GM19467 (cell line): Measurements from ENCODE around the gene DPH1.
A peak's percentile ranks its signal among the peaks of the same experiment; 100 is the strongest.

Source experiments
- ATAC-seq: cut with Tn5 transposase; IDR thresholded peaks from one replicate; pipeline ENCODE4 v1.9.1; 2021; ENCODE audit warnings: mild to moderate bottlenecking, moderate library complexity; ENCODE audit not compliant: unreplicated experiment

The DPH1 gene

DNA sequence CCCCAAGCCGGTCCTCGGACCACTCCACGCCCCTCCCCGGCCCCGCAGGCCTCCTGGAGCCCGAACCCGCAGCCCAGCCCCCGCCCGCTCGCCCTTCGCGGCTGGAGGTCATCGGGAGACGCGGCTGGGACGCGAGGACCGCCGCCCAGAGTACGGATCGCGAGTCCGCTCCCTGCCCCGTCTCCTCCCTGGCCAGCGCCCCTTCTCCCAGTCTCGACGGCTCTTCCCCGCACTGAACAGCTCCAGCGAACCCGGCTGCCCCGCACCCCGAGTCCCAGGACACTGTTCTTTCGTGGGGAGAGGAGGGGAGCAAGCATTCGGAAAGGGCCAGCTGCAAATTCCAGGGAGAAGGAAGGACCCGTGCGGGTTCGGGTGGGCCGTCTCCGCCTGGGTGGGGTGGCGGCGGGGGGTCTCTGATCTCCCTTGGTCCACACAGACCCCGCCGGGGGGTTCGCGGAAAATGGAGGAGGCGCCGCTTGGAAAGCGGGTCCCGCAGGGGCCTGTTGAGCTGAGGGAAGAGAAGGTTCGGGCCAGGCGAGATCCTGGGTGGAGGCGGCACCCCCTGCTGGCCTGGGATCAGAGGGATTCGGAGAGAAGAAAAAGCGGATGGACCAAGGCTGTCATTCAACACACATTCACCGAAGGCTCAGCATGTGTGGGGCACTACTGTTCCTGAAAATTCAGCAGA, 4.2 kb upstream of the DPH1 start:
- ATAC-seq = no peak

DNA sequence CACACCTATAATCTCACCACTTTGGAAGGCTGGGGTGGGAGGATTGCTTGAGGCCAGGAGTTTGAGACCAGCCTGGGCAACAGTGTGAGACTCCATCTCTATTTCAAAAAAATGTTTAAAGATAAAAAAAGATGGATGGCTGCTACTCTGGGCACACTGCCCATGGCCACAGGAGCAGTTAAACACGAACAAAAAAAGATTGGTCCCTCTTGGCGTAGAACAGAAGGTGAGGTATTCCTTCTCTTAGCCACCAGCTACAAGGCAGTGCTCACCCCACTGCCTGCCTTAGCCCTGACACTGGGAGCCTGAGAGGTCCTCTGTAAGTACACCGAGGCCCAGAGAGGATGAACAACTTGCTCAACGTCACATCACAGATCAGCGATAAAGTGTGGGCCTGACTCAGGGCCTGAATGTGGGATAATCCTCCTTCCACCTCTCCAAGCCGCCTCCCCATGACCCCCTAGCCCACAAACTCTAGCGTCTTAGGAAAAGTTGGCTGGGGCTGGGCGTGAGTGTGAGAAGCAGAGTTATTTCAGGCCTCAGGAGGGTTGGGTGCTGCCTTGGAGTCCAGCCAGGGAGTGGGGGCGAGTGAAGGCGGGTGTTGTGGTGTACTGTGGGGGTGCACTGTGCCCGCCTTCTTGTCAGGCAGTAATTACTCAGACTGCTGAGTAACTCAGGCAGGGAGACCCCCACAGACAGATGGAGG, 2.3 kb upstream of the DPH1 start:
- ATAC-seq = no peak

- ATAC-seq = no peak
These were observed 1.7 kb upstream of the DPH1 start for GRCh38 chr17:2028234-2028614.

- ATAC-seq = no peak
These were observed 1.2 kb upstream of the DPH1 start for GRCh38 chr17:2028737-2029136.

DNA sequence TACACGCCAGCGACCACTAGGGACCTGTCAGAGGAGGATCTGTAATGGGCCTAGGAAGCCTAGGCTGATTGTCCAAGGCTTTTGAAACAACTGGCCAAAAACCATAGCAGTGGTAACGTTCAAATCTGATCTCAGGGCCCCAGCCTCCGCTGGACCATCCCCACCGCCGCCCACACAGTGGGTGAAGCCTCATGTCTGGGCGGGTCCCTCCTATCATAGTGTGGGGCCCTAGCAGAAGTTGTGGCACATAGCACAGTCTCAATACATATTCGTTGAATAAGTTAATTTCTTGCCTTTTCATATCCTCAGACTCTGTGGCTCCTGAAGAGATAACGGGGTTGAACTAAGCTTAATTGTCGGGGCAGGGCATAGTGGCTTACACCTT, 818 bp downstream of the DPH1 start:
- ATAC-seq = no peak

GRCh38 chr17:2033153-2033552, 3.2 kb downstream of the DPH1 start:
- ATAC-seq = no peak

GRCh38 chr17:2034157-2034556, 4.2 kb downstream of the DPH1 start:
- ATAC-seq = no peak

DNA sequence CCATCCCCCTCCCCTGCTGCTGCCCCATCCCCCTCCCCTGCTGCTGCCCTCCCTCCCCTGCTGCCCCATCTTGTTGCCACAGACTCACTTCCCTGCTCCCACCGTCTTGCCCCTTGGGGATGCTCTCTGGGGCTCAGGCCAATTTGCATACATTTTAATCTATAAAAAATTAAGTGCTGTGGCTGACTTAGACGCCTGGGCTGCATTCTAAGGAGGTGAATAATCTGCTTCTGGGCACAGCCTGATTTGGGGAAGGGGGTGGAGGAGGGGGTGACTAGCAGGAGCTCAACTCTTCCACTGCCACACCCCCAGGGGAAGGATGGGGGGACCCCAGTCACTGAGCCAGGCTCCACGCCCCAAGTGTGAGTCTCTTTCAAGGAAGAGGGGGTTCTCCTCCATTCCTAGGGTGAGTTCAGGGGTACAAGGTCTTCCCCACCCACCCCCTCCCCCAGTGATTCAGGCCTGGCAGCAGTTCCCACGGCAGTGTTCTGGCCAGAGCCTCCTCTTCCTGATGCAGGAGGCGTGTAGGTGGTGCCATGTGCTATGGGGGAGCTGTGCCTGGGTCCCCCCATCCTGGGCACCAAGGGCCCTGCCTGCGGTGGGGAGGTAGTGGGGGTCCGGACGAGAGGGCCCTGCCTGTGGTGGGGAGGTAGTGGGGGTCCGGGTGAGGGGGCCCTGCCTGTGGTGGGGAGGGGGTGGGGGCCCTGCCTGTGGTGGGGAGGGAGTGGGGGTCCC, 5.0 kb downstream of the DPH1 start:
- ATAC-seq = no peak

DNA sequence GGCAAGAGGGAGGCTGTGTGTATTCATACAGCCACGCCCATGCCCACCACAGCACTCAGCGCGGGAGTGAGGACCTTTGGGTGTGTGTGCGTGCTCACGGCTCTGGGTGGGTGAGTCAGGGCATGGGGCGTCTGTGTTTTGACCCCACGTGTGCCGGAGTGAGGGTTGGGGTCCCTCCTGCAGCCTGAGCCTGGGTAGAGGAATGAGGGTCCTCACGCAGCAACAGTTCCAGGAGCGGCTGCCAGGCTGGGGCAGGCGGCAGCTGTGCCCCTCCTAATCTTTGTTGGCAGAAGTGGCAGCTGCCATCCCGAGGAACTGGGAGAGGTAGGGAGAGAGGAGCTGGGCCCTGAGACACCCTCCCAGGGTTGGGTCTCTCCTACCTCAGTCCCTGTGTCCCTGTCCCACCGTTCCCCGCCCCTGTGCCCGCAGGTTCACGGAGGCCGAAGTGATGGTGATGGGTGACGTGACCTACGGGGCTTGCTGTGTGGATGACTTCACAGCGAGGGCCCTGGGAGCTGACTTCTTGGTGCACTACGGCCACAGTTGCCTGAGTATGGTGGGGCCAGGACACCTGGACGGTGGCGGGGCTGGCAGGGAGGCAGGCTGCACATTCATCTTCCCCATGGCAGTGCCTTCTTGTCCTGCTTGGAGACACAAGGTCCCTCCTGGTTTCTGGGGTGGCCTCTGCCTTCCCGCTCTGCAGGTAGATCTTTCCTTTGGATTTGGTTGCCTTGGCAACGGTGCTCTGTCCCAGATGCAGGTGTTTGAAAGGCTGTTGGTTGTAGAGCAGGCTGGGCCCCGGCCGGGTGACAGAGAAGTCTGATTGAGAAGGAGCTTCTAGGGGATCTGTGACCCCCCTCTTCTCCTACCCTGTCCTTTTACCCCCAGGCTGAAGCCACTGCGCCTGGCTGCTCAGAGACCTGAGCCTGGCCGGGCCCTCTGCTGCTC, 5.9 kb downstream of the DPH1 start:
- ATAC-seq = no peak

GRCh38 chr17:2037155-2037554, 7.2 kb downstream of the DPH1 start:
- no peak for ATAC-seq

DNA sequence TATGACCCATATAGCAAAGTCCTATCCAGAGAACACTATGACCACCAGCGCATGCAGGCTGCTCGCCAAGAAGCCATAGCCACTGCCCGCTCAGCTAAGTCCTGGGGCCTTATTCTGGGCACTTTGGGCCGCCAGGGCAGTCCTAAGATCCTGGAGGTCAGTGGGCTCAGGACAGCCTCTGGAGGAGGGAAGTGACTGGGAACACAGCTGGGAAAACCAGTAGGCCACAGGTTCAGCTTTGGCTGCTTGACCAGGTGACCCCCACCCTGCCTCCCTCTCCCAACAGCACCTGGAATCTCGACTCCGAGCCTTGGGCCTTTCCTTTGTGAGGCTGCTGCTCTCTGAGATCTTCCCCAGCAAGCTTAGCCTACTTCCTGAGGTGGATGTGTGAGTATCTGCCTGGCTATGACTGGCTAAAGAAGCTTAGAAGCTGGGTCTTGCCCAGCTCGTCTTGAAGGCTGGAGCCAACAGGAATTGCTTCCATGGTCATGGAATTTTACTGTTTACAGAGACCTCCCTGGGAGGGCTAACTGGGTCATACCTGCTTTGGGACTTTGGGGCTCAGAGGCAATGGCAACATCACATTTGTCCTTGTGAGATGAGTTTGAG, 10.4 kb downstream of the DPH1 start:
- no peak for ATAC-seq

DNA sequence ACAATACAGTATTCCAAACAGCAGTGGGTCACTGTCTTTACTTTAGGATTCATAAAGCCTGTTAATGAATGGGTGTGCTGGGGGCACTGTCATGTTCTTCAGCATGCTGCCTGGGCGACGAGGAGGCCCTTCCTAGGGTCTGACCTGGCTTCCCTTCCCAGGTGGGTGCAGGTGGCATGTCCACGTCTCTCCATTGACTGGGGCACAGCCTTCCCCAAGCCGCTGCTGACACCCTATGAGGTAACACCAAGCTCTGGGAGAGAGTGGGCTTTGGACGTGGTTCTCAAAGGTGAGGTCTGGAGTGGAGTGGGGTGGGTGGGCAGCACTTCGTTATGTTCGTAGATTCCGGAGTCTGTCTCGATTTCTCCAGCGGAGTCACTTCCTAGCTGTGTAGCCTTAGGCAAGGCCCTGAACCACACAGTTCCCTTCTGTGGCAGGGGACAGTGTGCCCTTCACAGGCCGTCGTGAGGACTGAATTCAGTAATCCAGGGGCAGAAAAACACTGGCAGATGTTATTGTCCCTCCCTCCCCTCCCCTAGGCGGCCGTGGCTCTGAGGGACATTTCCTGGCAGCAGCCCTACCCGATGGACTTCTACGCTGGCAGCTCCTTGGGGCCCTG, 11.1 kb downstream of the DPH1 start:
- no peak for ATAC-seq

GRCh38 chr17:2041561-2042389, 11.8 kb downstream of the DPH1 start, which contains the start of gene OVCA2:
Gene OVCA2 (plus strand): TSS chr17:2042022. CDS start chr17:2042048, 26 bp downstream.
- ATAC-seq = peak; percentile 89

GRCh38 chr17:2042390-2042847, 12.5 kb downstream of the DPH1 start:
- no peak for ATAC-seq

DNA sequence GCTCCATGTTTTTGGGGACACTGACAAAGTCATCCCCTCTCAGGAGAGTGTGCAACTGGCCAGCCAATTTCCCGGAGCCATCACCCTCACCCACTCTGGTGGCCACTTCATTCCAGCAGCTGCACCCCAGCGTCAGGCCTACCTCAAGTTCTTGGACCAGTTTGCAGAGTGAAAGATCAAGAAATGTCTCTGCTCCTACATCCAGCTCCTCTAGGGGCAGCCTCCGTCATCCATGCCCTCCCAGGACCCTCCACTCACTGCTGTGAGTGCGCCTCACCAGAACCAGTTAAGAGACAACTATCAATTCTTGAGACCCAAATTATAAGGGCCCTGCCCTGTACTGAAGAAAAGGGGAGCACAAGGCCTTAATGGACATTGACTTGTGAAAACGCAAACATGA, 13.0 kb downstream of the DPH1 start:
- no peak for ATAC-seq

- ATAC-seq = no peak
These were observed 13.8 kb downstream of the DPH1 start for GRCh38 chr17:2043785-2044184.

DNA sequence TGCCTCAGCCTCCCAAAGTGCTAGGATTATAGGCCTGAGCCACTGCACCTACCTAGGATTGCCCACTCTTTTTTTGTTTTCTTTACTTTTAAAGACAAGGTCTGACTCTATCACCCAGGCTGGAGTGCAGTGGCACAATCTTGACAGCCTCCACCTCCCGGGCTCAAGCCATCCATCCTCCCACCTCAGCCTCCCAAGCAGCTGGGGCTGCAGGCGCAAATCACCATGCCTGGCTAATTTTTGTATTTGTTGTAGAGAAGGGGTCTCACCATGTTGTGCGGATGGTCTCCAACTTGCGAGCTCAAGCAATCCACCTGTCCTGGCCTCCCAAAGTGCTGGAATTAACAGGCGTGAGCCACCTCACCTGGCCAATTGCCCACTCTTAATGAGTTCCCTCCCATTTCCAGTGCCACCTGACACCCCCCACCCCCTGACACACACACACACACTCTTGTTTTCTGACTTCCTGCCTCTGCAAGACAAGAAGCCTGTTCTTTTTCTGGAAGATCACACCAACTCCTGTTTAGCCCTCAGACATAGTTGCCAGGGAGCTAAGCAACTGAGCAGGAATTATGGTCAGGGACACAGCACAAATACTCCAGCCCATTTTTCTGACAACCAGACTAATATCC, 14.4 kb downstream of the DPH1 start:
- ATAC-seq = no peak

- ATAC-seq = no peak
These were observed 17.6 kb downstream of the DPH1 start for GRCh38 chr17:2047590-2047989.

- no peak for ATAC-seq
These were observed 18.9 kb downstream of the DPH1 start for GRCh38 chr17:2048805-2049204.
